Cerebellar cortex (tissue), 1 donor: ENCODE results near the gene DSPP.

Experiments used
- DNase-seq: peaks from one replicate; pipeline ENCODE4 v3.0.0-alpha.2; 2015; ENCODE audit warnings: low spot score

The DSPP gene

GRCh38 chr4:87631668-87632067 is 23.3 kb downstream of the DSPP start:
- DNase-seq, result peak; percentile 51

- no peak for DNase-seq
Measured at GRCh38 chr4:87632469-87632868, 24.1 kb downstream of the DSPP start.

- DNase-seq, result peak; percentile 50
Measured at GRCh38 chr4:87633243-87633642, 24.9 kb downstream of the DSPP start.

GRCh38 chr4:87644286-87644685 is 36.0 kb downstream of the DSPP start:
- no peak for DNase-seq

GRCh38 chr4:87649980-87650379 is 41.7 kb downstream of the DSPP start, which contains the start of gene DMP1:
TSS of gene DMP1 (plus strand) at chr4:87650280. CDS start at chr4:87656493, 6,213 bp downstream.
- no peak for DNase-seq

GRCh38 chr4:87650938-87651337 is 42.6 kb downstream of the DSPP start:
- DNase-seq, result no peak

- no peak for DNase-seq
Measured at GRCh38 chr4:87651941-87652340, 43.6 kb downstream of the DSPP start.

- DNase-seq, result no peak
Measured at GRCh38 chr4:87654487-87655044, 46.2 kb downstream of the DSPP start.

GRCh38 chr4:87657525-87657924 is 49.2 kb downstream of the DSPP start:
- DNase-seq, result no peak

GRCh38 chr4:87659247-87659931 is 51.1 kb downstream of the DSPP start:
- no peak for DNase-seq

GRCh38 chr4:87662871-87663270 is 54.5 kb downstream of the DSPP start:
- no peak for DNase-seq
